Umbilical cord (tissue), 2 donors: ENCODE measurements around the gene JAML. TPM values are rescaled to one million over a fixed set of nuclear protein-coding genes. Genes with fewer than 3 reads are reported as not detected.

Experiments
- DNase-seq: peaks from one replicate; pipeline ENCODE4 v3.0.0-alpha.2; 2015; ENCODE audit warnings: low spot score
- total RNA-seq: library from RNA; depleted of rRNA; stranded (reverse); fragments of >200 nt; gene quantifications from one replicate; pipeline ENCODE4 v1.2.3, GENCODE V29; 2014; ENCODE audit warnings: low replicate concordance; ENCODE audit not compliant: insufficient read depth

Gene JAML
- total RNA-seq, 1 donor from 2014 or later = 18.8 TPM

- DNase-seq = no peak
Observed at GRCh38 chr11:118168751-118169150, 56.1 kb downstream of the JAML start.

- DNase-seq = no peak
Observed at GRCh38 chr11:118168316-118168715, 56.5 kb downstream of the JAML start.

- no peak for DNase-seq
Observed at GRCh38 chr11:118167906-118168305, 56.9 kb downstream of the JAML start.

- DNase-seq = no peak
Observed at GRCh38 chr11:118167253-118167652, 57.6 kb downstream of the JAML start.

- DNase-seq = no peak
Observed at GRCh38 chr11:118166641-118167040, 58.2 kb downstream of the JAML start.

GRCh38 chr11:118164885-118165284 is 59.9 kb downstream of the JAML start:
- DNase-seq = no peak

- no peak for DNase-seq
Observed at GRCh38 chr11:118163494-118163893, 61.3 kb downstream of the JAML start.

GRCh38 chr11:118162846-118163245 is 62.0 kb downstream of the JAML start:
- DNase-seq = no peak

GRCh38 chr11:118161786-118162185 is 63.0 kb downstream of the JAML start:
- no peak for DNase-seq

GRCh38 chr11:118157186-118157895 is 67.5 kb downstream of the JAML start:
- no peak for DNase-seq

- no peak for DNase-seq
Observed at GRCh38 chr11:118156531-118157185, 68.2 kb downstream of the JAML start.

- DNase-seq = no peak
Observed at GRCh38 chr11:118155776-118156530, 68.9 kb downstream of the JAML start.

GRCh38 chr11:118154641-118155040 is 70.2 kb downstream of the JAML start:
- no peak for DNase-seq

- DNase-seq = no peak
Observed at GRCh38 chr11:118153976-118154375, 70.8 kb downstream of the JAML start.

- DNase-seq = no peak
Observed at GRCh38 chr11:118153516-118153915, 71.3 kb downstream of the JAML start.

- DNase-seq = peak; percentile 83
Observed at GRCh38 chr11:118152552-118153471, 72.0 kb downstream of the JAML start, which contains the start of gene SCN4B. Gene SCN4B, minus strand, starts transcription at chr11:118152823. Its CDS starts 150 bp downstream, at chr11:118152673.

GRCh38 chr11:118152020-118152551 is 72.7 kb downstream of the JAML start:
- no peak for DNase-seq

- no peak for DNase-seq
Observed at GRCh38 chr11:118151431-118151830, 73.4 kb downstream of the JAML start.

GRCh38 chr11:118149493-118149892 is 75.3 kb downstream of the JAML start:
- DNase-seq = no peak

GRCh38 chr11:118148856-118149255 is 76.0 kb downstream of the JAML start:
- no peak for DNase-seq

- no peak for DNase-seq
Observed at GRCh38 chr11:118148240-118148639, 76.6 kb downstream of the JAML start.
